Stomach (tissue), 4 donors: ENCODE data around the gene ABHD2.

Experiments
- POLR2A ChIP-seq, 4 donors: fragments of 450-650 bp; IDR thresholded peaks; one replicate each; pipeline ENCODE4 v1.6.1; 2016; ENCODE audit warnings: antibody characterized with exemption in 4 of 4, control low read depth in 2 of 4, mild to moderate bottlenecking in 1 of 4, moderate library complexity in 1 of 4
- TF ChIP-seq, protein P1 (sequence below), 7 experiments: fragments of 450-650 bp in 4 of 7; fragments of 200-600 bp in 3 of 7; sonication (generic) in 3 of 7; IDR thresholded peaks; one replicate each; pipeline ENCODE4 v1.5.1; 2016 to 2019; ENCODE audit warnings: antibody characterized with exemption in 7 of 7, control low read depth in 2 of 7, mild to moderate bottlenecking in 1 of 7

DNA sequence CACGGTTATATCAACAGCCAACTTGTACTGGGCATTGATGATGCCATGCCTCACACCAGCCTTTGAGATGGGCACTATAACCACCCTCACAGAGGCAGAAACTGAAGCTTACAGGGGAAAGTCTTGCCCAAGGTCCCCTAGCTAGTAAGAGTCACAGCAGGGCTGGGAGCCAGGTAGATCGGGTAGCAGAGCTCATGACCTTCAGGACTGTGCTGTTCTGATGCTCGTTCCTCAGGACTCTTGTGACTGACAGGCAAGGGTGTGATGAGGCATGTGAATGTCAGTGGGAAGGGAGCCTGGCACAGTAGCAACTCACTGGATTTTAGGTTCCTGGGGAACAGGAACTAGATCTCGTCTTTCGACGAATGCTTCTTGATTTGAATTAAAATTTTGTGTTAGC, 67.4 kb downstream of the ABHD2 start:
- TF ChIP-seq, protein P1, sequence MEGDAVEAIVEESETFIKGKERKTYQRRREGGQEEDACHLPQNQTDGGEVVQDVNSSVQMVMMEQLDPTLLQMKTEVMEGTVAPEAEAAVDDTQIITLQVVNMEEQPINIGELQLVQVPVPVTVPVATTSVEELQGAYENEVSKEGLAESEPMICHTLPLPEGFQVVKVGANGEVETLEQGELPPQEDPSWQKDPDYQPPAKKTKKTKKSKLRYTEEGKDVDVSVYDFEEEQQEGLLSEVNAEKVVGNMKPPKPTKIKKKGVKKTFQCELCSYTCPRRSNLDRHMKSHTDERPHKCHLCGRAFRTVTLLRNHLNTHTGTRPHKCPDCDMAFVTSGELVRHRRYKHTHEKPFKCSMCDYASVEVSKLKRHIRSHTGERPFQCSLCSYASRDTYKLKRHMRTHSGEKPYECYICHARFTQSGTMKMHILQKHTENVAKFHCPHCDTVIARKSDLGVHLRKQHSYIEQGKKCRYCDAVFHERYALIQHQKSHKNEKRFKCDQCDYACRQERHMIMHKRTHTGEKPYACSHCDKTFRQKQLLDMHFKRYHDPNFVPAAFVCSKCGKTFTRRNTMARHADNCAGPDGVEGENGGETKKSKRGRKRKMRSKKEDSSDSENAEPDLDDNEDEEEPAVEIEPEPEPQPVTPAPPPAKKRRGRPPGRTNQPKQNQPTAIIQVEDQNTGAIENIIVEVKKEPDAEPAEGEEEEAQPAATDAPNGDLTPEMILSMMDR (IDR thresholded peaks at IDR 0.05), result no peak
- no peak for TF ChIP-seq POLR2A (IDR thresholded peaks at IDR 0.05)
